ENCODE data around the gene ARHGAP40. TPM values are rescaled to one million over a fixed set of nuclear protein-coding genes. Genes with fewer than 3 reads are reported as not detected.
A peak's percentile ranks its signal among the peaks of the same experiment; 100 is the strongest.

Gene ARHGAP40
- total and polyA plus RNA-seq, 9 of the 15 experiments (the other 6 are each of a cell fraction or from before 2014, with no cell fraction given), result not detected

DNA sequence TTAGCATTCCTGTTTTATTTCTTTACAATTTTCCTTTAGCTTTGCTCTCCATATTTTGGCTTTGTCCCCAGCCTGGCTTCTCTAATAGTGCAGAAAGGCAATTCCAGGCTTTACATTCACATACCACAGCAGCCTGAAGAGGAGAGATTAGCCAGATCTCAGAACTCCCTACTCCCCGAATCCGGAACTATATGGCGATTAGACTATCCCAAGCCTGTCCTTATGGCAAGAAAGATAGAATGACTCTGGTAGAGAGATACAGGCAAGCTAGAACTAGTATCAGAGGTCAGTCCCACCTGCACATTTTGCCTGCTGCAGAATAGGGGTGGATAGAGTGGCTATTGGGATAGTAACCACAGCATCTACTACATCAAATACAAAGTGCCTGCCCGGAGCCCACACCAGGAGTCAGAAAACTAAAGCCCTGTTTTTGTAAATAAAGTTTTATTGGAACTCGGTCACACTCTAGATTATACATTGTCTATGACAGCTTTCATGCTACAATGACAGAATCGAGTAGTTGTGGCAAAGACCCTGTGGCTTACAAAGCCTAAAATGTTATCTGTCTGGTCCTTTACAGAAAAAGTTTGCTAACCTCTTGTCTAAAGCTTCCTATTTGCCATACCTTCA, 37.7 kb upstream of the ARHGAP40 start (continued):
- no peak for TF ChIP-seq DEAF1 (CRISPR knock-in tag; IDR thresholded peaks at IDR 0.05)
- peak; percentile 55; the same call in 1 of the 2 replicates for TF ChIP-seq NCOA1 (IDR thresholded peaks at IDR 0.05; ENCODE audit: low read depth)
- peak; percentile 98 for TF ChIP-seq CBFA2T3 (IDR thresholded peaks at IDR 0.05)
- peak; percentile 80 for TF ChIP-seq ETV5 (CRISPR knock-in tag; IDR thresholded peaks at IDR 0.05; ENCODE audit: low read depth)
- TF ChIP-seq SMARCE1 (IDR thresholded peaks at IDR 0.05), result peak; percentile 83
- peak; percentile 86 for TF ChIP-seq PHB2 (IDR thresholded peaks at IDR 0.05; ENCODE audit: low read depth)
- peak; percentile 99 for TF ChIP-seq TEAD4 (IDR thresholded peaks at IDR 0.05; ENCODE audit: low read length)
- no peak for TF ChIP-seq TEAD4 (CRISPR knock-in tag; IDR thresholded peaks at IDR 0.05; ENCODE audit: borderline replicate concordance)
- no peak for TF ChIP-seq L3MBTL2 (IDR thresholded peaks at IDR 0.05)
- TF ChIP-seq POLR2A (conservative IDR thresholded peaks at IDR 0.05), result no peak
- TF ChIP-seq, protein P1, sequence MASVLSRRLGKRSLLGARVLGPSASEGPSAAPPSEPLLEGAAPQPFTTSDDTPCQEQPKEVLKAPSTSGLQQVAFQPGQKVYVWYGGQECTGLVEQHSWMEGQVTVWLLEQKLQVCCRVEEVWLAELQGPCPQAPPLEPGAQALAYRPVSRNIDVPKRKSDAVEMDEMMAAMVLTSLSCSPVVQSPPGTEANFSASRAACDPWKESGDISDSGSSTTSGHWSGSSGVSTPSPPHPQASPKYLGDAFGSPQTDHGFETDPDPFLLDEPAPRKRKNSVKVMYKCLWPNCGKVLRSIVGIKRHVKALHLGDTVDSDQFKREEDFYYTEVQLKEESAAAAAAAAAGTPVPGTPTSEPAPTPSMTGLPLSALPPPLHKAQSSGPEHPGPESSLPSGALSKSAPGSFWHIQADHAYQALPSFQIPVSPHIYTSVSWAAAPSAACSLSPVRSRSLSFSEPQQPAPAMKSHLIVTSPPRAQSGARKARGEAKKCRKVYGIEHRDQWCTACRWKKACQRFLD (CRISPR knock-in tag; IDR thresholded peaks at IDR 0.05), result peak; percentile 84; the same call in 1 of the 2 replicates
- TF ChIP-seq NCOA6 (IDR thresholded peaks at IDR 0.05), result no peak
- no peak for TF ChIP-seq ELK3 (CRISPR knock-in tag; IDR thresholded peaks at IDR 0.05)
- TF ChIP-seq, protein P2, sequence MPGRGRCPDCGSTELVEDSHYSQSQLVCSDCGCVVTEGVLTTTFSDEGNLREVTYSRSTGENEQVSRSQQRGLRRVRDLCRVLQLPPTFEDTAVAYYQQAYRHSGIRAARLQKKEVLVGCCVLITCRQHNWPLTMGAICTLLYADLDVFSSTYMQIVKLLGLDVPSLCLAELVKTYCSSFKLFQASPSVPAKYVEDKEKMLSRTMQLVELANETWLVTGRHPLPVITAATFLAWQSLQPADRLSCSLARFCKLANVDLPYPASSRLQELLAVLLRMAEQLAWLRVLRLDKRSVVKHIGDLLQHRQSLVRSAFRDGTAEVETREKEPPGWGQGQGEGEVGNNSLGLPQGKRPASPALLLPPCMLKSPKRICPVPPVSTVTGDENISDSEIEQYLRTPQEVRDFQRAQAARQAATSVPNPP (IDR thresholded peaks at IDR 0.05; ENCODE audit: borderline replicate concordance, insufficient read depth, insufficient read length), result no peak
- TF ChIP-seq RBM17 (IDR thresholded peaks at IDR 0.05; ENCODE audit: borderline replicate concordance, low read depth, low read length), result no peak
- TF ChIP-seq ZNF584 (CRISPR knock-in tag; IDR thresholded peaks at IDR 0.05; ENCODE audit: low read depth), result 0 out of 2 replicates have a peak, but pooled peaks have one; percentile 45
- no peak for TF ChIP-seq U2AF2 (optimal IDR thresholded peaks at IDR 0.05; ENCODE audit: low read depth, low read length)
- no peak for TF ChIP-seq ZNF75A (CRISPR knock-in tag; IDR thresholded peaks at IDR 0.05)
- TF ChIP-seq HMG20B (CRISPR knock-in tag; IDR thresholded peaks at IDR 0.05), result no peak
- no peak for TF ChIP-seq CBX8 (IDR thresholded peaks at IDR 0.05; ENCODE audit: borderline replicate concordance, extremely low read depth, low read depth, low read length, poor library complexity, severe bottlenecking)
- TF ChIP-seq ETV1 (tag; conservative IDR thresholded peaks at IDR 0.05; ENCODE audit: low read depth), result peak; percentile 79
- TF ChIP-seq GTF2A2 (tag; IDR thresholded peaks at IDR 0.05), result no peak
- no peak for TF ChIP-seq CEBPG (CRISPR knock-in tag; IDR thresholded peaks at IDR 0.05)
- no peak for TF ChIP-seq CEBPG (tag; conservative IDR thresholded peaks at IDR 0.05 in 1 of 2, IDR thresholded peaks at IDR 0.05 in 1 of 2)
- 0 out of 2 replicates have a peak, but pooled peaks have one; percentile 47 for TF ChIP-seq ZC3H8 (IDR thresholded peaks at IDR 0.05)
- TF ChIP-seq ZNF316 (IDR thresholded peaks at IDR 0.05), result no peak
- peak; percentile 90 to 94 for TF ChIP-seq KDM1A (IDR thresholded peaks at IDR 0.05)

Data from K562 (cell line).